Heart left ventricle (tissue), 16 donors: ENCODE measurements around the gene BCORL1. TPM values are rescaled to one million over a fixed set of nuclear protein-coding genes. Genes with fewer than 3 reads are reported as not detected.

Experiments used
- ATAC-seq, 4 donors: fragments of 200-7000 bp; cut with Tn5 transposase; one replicate each; pipeline ENCODE4 v1.9.1; 2020 to 2022; ENCODE audit warnings: moderate library complexity in 4 of 4, mild to moderate bottlenecking in 3 of 4, moderate number of reproducible peaks in 1 of 4
- DNase-seq, 5 donors: peaks; one replicate each; pipeline ENCODE4 v3.0.0-alpha.2; 2020
- H3K27ac ChIP-seq, 12 donors: fragments of 200-600 bp; sonication (generic) in 4 of 12; one replicate each; pipeline versions ENCODE4 v1.5.0 to v1.8.0; 2016 to 2022; ENCODE audit warnings: mild to moderate bottlenecking in 2 of 12
- H3K27me3 ChIP-seq, 9 donors: fragments of 200-600 bp; sonication (generic) in 2 of 9; one replicate each; pipeline versions ENCODE4 v1.5.1 to v1.8.0; 2016 to 2022; ENCODE audit warnings: mild to moderate bottlenecking in 3 of 9
- H3K36me3 ChIP-seq, 9 donors: fragments of 200-600 bp; sonication (generic) in 2 of 9; one replicate each; pipeline versions ENCODE4 v1.5.0 to v1.8.0; 2018 to 2022; ENCODE audit warnings: mild to moderate bottlenecking in 2 of 9
- H3K4me1 ChIP-seq, 12 donors: fragments of 200-600 bp; sonication (generic) in 4 of 12; one replicate each; pipeline versions ENCODE4 v1.5.0 to v1.8.0; 2016 to 2022; ENCODE audit warnings: mild to moderate bottlenecking in 3 of 12
- H3K4me3 ChIP-seq, 12 donors: fragments of 200-600 bp; sonication (generic) in 4 of 12; one replicate each; pipeline versions ENCODE4 v1.5.0 to v1.8.0; 2017 to 2022; ENCODE audit warnings: mild to moderate bottlenecking in 9 of 12, moderate library complexity in 4 of 12
- H3K9me3 ChIP-seq, 12 donors: fragments of 200-600 bp; sonication (generic) in 4 of 12; one replicate each; pipeline versions ENCODE4 v1.5.0 to v1.8.0; 2016 to 2022; ENCODE audit warnings: mild to moderate bottlenecking in 1 of 12
- POLR2A ChIP-seq, 2 donors: fragments of 450-650 bp; IDR thresholded peaks; one replicate each; pipeline ENCODE4 v1.6.1; 2017; ENCODE audit warnings: antibody characterized with exemption in 2 of 2, mild to moderate bottlenecking in 2 of 2, moderate library complexity in 2 of 2
- WGBS, 4 donors: extraction: QIAGEN DNeasy Blood & Tissue Kit in 2 of 4; methylation state at CpG; one replicate each; pipeline versions ENCODE4 v1.1.5 to v1.1.7; 2013 to 2018; 5-methylcytosine and 5-hydroxymethylcytosine counted together
- intact Hi-C, 10 donors: fragments of 100-400 bp; cut with DNase I; formaldehyde crosslinking; loops; one replicate each; pipeline versions ENCODE4 v1.11.1 to v1.14.2; 2022
- polyA plus RNA-seq, 2 donors: library from polyadenylated mRNA; stranded (reverse); fragments of 200-250 nt; gene quantifications; one replicate each; pipeline ENCODE4 v1.2.3, GENCODE V29; 2013
- total RNA-seq, 9 donors: library from RNA; depleted of rRNA in 2 of 9; stranded (reverse); fragments of >200 nt in 2 of 9; fragmentation: NEBNext Ultra II Directional in 3 of 9; extraction: Animal tissue kit (Norgen Biotek cat#: 25700) in 3 of 9; gene quantifications; one replicate each; pipeline versions ENCODE4 v1.1.0 to v1.2.4, GENCODE V29; 2016 to 2023
- TF ChIP-seq, protein P1 (sequence below), 12 donors: fragments of 200-600 bp; sonication (generic) in 4 of 12; IDR thresholded peaks; one replicate each; pipeline versions ENCODE4 v1.5.0 to v1.8.0; 2018 to 2022; ENCODE audit warnings: antibody characterized with exemption in 12 of 12, mild to moderate bottlenecking in 5 of 12
- donor health status: ischemic (EF 13 %, LVEDD 7.1; RV severe dilation, severe dysfunction).
- donor health status: healthy with polysubstance abuse.
- donor health status: DM: no; HTN: yes; CAD: no.
- donor health status: DM: no; HTN: no; CAD: no.
- donor health status: ischemic (EF 25% LVEDD 6.9; RV normal size, moderate dysfunction).
- donor health status: ischemic (EF 25% LVEDD 5.7; RV mildly dilated, moderate dysfunction).
- donor health status: healthy.
- donor health status: DM: yes; HTN: yes; CAD: no.
- donor health status: ischemic (EF 35%, LVEDD 5.7; RV mildly dilated, moderate dysfunction).
- donor health status: nonischemic (EF 11% LVEDD 7.7; RV severe dilation, severe dysfunction).
- donor health status: DM: yes; HTN: yes; CAD: no.
- donor health status: PGD.
- donor health status: ischemic (EF 29% LVEDD 5.4; RV normal size, mild dysfunction).
- donor health status: nonischemic (EF 23%, LVEDD 6.1; RV moderate dilation, normal function).

Gene BCORL1
- total and polyA plus RNA-seq, 11 donors: 3.3 to 11.0 (median 8.0) TPM

DNA sequence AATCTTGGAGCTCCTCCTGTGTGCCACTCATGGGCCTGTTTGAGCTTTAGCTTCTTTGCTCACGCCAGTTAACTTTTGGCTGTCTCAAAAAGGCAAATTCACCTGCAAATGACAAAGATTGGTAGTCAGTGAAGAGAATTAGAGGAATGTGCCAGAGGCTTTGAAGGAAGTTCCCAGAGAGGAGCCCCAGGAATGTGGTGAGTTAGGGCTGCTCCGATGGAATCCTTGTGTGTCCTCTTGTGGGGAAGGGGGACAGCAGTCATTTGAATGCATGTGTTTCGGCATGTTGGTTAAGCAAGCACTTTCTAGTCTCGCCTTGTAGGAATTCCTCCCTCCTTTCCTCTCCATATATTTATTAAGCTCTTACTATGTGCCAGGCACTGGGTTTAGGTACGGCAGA, 65.0 kb downstream of the BCORL1 start:
- H3K4me3 ChIP-seq: no peak overlapping the region
- TF ChIP-seq, protein P1, sequence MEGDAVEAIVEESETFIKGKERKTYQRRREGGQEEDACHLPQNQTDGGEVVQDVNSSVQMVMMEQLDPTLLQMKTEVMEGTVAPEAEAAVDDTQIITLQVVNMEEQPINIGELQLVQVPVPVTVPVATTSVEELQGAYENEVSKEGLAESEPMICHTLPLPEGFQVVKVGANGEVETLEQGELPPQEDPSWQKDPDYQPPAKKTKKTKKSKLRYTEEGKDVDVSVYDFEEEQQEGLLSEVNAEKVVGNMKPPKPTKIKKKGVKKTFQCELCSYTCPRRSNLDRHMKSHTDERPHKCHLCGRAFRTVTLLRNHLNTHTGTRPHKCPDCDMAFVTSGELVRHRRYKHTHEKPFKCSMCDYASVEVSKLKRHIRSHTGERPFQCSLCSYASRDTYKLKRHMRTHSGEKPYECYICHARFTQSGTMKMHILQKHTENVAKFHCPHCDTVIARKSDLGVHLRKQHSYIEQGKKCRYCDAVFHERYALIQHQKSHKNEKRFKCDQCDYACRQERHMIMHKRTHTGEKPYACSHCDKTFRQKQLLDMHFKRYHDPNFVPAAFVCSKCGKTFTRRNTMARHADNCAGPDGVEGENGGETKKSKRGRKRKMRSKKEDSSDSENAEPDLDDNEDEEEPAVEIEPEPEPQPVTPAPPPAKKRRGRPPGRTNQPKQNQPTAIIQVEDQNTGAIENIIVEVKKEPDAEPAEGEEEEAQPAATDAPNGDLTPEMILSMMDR (IDR thresholded peaks at IDR 0.05): no peak
- DNase-seq: no peak
- H3K36me3 ChIP-seq: peaks cover 0 to 67% (median 49%) of the 10 kb centered on the region in 9 donors
- no peak overlapping the region for H3K27ac ChIP-seq
- ATAC-seq: no peak
- no peaks in the 10 kb centered on the region for H3K27me3 ChIP-seq
- intact Hi-C loops: no loop called here
- H3K4me1 ChIP-seq: no peaks in the 10 kb centered on the region
- 84 to 98% (median 93%) methylated on average over 5 of the region's 5 CpGs for WGBS, 4 donors
- peaks cover 0 to 4% (median 0%) of the 10 kb centered on the region in 12 donors for H3K9me3 ChIP-seq

DNA sequence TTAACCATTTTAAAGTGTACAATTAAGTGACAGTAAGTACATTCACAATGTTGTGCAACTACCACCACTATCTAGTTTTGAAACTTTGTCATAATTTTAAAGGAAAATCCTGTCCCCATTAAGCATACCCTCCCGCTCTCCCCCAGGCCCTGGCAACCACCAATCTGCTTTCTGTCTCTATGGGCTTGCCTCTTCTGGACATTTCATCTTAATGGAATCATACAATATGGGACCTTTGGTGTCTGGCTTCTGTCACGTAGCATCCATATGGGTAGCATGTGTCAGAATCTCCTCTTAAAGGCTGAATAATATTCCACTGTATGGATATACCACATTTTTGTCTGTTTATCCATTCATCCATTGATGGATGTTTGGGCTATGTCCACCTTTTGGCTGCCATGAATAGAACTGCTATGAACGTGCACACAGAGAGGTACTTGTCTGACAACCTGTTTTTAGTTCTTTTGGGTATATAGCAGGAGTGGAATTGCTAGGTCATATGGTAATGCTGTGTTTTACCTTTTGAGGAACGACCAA, 66.3 kb downstream of the BCORL1 start:
- intact Hi-C loops: no loop called here
- 73 to 97% (median 90%) methylated on average over 4 of the region's 4 CpGs for WGBS, 4 donors
- no peak for TF ChIP-seq POLR2A (IDR thresholded peaks at IDR 0.05)
- TF ChIP-seq, protein P1 (IDR thresholded peaks at IDR 0.05): no peak
- Histone ChIP-seq H3K27me3 (no peaks in the 10 kb centered on the region), H3K4me1 (no peaks in the 10 kb centered on the region), H3K27ac (no peak overlapping the region), H3K36me3 (peaks cover 0 to 75% (median 54%) of the 10 kb centered on the region in 9 donors), H3K4me3 (no peak overlapping the region), H3K9me3 (peaks cover 0 to 4% (median 0%) of the 10 kb centered on the region in 12 donors)
- DNase-seq: no peak
- ATAC-seq: no peak

DNA sequence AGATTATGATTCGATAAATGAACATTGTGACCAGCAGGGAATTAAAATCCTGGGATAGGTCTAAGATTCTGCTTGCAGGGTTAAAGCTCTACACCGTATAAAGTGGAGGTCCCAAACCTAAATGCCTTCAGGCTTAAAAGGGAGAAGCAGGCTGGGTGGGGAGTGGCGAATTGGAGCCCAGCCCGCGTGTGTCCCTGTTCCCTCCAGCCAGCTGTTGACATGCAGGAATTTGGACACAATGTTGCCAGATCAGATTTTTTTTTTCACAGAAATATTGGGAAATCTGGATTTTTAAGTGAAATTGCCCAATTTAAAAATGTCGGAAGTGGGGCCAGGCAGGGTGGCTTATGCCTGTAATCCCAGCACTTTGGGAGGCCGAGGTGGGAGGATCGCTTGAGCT, 67.4 kb downstream of the BCORL1 start:
- TF ChIP-seq, protein P1 (IDR thresholded peaks at IDR 0.05): no peak
- WGBS, 4 donors: 74 to 88% (median 80%) methylated on average over 8 of the region's 8 CpGs
- Histone ChIP-seq H3K36me3 (peaks cover 0 to 78% (median 49%) of the 10 kb centered on the region in 9 donors), H3K27me3 (no peaks in the 10 kb centered on the region), H3K4me1 (no peaks in the 10 kb centered on the region), H3K27ac (no peak overlapping the region), H3K4me3 (no peak overlapping the region), H3K9me3 (peaks cover 0 to 4% (median 0%) of the 10 kb centered on the region in 12 donors)
- DNase-seq (no peak), ATAC-seq (no peak)
- intact Hi-C loops: loop anchor here in 1 of 10 donors (10.0 kb wide), 1 partner anchor 125 kb away; no protein-coding TSS in a partner anchor

DNA sequence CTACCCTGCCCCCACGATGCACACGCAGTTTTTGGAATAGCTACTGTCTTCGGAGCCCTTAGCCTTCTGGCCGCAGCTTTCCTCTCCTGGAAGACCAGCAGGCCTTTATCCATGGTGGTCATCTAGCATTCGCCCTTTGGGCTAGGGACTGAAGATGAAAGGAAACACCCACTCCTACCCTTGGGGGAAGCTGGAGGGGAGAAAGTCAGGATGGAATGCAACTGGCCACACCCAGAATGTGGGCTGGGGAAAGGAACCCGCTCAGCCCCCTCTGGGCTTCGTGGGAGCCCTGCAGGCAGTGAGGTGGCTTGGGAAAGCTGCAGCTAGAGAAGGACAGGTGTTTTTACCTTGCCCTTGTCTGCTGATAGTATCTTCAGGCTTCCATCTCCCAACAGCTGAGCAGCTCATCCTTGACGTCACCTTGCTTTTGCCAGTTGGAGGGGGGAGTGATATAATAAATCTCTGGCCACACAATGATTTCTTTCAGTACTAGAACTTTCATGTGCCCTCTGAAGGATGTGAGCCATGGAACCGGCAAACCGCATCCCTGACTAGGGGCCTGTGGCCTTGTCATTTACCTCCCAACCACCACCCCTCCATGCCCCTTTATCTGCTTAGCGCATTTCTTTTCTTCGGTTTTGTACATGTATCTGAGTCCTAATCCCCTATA, 68.9 kb downstream of the BCORL1 start:
- no peak for DNase-seq
- ATAC-seq: no peak
- no peak for TF ChIP-seq POLR2A (IDR thresholded peaks at IDR 0.05)
- TF ChIP-seq, protein P1 (IDR thresholded peaks at IDR 0.05): no peak
- Histone ChIP-seq H3K36me3 (peaks cover 0 to 64% (median 44%) of the 10 kb centered on the region in 9 donors), H3K4me1 (no peaks in the 10 kb centered on the region), H3K9me3 (peaks cover 0 to 4% (median 0%) of the 10 kb centered on the region in 12 donors), H3K27ac (no peak overlapping the region), H3K4me3 (no peak overlapping the region), H3K27me3 (no peaks in the 10 kb centered on the region)
- 76 to 91% (median 88%) methylated on average over 12 of the region's 12 CpGs for WGBS, 4 donors
- intact Hi-C loops: loop anchor here in 1 of 10 donors (10.0 kb wide), 1 partner anchor 127 kb away; no protein-coding TSS in a partner anchor
